ENCODE data around the gene STK24.
A peak's percentile ranks its signal among the peaks of the same experiment; 100 is the strongest.

Gene STK24

GRCh38 chr13:98528663-98529064, 48.2 kb downstream of the STK24 start:
- DNase-seq, result no peak

- no peak for DNase-seq
Observed at GRCh38 chr13:98527526-98527925, 49.4 kb downstream of the STK24 start.

DNA sequence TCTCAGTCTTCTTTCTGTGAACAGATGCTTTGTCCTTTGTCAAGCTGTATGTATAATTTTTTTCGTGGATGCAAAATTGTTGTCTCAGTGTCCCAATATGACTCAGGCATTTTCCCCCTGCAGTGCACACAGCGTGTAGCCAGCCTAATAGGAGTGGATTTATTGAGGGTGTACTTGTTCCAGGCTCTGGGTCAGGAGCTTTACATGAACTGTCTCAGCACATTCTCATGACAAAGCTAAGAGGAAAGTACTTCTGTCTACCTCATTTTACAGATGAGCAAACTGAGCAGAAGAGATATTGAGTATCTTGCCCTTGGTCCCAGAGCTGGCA, 50.8 kb downstream of the STK24 start:
- DNase-seq, result no peak

- no peak for DNase-seq
Observed at GRCh38 chr13:98525456-98526181, 51.3 kb downstream of the STK24 start.

GRCh38 chr13:98524793-98525192, 52.1 kb downstream of the STK24 start:
- no peak for DNase-seq

DNA sequence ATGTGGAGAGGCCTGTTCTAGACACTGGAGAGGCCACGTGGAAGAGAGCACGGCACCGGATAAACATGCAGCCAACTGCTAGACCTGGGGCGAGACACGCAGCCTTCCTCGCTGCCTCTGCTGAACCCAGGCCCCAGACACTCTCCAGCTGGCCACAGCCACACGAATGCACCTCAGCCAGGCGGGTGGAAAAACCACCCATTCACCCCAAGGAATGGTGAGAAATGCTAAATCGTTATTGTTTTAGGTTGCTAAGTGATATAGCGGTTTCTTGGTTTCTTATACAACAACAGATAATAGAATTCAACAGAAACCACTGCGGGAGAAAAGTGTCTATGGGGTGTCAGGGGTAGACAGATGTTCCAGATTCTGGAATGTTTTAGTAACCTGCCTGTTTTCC, 52.5 kb downstream of the STK24 start:
- peak; percentile 59 for DNase-seq

DNA sequence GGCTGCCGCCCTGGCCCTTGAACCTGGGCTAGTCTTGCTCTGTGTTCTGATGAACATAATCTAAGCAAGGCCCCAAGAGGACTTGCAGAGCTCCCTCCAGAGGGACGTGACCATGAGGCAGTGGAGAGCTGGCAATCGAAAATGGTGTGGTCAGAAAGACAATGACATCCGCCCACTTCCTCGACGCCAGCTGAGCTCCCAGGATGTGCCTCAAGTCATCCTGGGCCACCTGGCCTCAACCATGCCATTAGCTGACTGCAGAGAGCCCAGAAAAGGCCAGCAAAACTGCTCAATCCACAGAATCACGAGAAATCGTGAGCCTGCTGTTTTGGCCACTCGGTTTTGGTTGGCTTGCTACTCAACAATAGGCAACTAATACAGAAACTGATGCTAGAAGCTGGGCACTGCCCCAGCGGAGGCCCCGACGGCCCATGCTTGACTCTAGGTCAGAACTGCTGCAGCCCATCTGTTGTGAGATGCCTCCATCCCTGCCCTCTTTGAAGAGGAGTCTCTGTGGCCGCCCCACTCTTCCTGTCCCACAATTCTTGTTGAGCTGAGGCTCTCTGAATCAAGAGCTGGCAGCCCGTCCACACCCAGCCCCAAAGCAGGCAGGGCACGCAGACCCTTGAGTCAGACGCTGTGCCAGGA, 53.3 kb downstream of the STK24 start:
- DNase-seq, result no peak

GRCh38 chr13:98522371-98522770, 54.5 kb downstream of the STK24 start:
- no peak for DNase-seq

DNA sequence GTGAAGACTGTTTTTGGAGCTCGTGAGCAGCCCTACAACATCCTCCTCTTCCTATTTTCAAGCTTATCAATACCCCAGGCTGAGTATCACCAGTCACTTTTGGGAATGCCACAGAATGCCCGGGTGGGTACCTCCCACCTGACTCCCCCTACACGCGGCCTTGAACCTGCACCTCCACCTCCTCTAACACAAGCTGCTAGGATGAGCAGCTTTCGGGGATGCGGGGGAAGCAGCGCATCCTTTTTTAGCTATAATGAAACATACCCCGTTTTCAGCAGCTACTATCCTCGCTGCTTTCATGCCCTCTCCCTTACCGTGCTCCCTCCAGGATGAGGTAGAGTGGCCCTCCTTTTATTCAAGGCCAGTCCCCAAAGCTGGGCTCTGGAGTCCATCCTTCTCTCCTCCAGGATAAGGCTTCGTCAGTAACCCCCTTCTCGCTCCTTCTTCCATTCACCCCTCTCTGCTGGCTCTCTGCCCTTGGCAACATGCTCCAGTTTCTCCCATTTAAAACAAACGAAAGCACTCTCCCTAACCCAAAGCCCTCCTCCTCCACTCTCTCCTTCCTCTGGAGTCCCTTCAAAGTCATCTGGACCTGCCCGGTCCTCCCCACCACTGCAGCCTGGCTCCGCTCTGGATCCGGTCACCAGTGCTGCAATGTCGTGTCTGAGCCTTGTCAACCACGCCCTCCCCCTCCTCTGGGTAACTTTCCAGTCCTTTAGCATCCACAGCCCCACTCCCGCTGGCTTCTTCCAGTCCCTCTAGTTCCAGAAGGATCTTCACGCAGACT, 55.3 kb downstream of the STK24 start:
- DNase-seq, result no peak

DNA sequence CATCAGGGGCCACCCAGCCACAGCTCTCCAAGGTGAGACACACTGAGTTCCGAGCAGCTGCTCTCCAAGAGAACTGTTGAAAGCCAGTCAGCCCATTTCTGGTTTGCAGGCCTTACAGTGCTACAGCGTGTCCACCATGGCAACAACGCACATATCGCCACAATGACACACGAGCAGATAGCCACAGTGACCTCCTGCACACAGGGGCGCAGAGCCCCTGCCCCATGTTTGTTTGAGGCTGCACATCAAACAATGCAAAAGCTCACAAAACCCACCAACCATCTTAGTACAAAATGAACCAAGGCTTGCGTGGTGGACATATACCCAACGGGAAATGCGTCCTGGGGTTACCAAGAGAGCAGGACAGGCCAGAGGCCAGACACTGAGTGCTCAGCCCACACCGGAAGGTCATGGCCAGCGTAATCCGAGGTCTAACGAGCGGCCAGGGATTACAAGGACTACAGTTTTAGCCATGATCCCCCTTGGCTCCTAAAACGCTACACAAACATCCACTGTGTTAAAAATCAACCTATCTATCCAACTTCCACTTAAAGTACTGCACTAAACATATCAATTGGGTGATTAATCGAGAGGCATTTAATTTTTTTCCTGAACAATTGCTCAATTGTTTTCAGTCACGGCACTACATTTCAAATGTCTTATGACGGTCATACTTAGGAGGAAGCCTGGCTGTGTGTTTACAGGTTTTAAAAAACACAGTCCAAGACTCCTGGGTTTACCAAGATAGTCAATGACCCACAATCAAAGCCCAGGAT, 56.0 kb downstream of the STK24 start:
- DNase-seq, result no peak

DNA sequence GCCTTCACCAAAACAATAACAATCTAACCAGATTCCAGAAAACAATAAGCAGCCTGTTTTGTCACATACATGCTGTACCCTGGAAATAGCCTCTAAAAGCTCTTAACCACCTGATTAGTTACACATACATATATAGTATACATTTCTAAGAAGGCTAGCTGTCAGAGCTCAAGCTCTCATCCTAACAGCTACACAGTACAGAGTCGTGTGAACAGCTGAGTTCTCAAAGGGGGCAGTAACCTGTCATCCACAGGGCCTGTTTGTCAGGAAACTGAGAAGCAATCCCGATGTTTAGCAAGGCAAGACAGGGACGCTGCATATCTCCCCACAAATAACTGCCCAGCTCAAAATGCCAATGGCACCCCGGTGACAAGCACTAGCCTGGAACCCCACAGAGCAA, 56.9 kb downstream of the STK24 start:
- DNase-seq, result no peak

GRCh38 chr13:98517576-98518310, 59.2 kb downstream of the STK24 start:
- DNase-seq, result peak; percentile 67

- no peak for DNase-seq
Observed at GRCh38 chr13:98515818-98516465, 61.0 kb downstream of the STK24 start.

DNA sequence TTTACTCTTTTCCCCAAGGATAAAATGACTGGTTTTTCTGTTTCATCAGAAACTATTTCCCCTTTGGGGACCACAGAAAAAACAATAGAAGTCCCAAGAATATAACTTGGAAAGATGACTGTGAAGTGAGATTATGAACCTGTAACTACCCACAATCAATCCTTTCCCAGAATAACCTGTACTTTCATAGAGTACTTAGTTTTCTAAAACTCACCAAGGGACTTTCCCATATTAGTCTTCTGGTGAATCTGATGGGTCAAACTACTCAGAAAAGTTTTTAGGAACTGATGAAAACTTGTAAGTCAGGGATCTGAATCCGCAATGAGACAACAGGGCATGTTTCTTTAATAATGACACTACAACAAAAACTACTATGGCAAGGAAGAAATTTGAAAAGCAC, 62.6 kb downstream of the STK24 start:
- DNase-seq, result no peak

- no peak for DNase-seq
Observed at GRCh38 chr13:98513837-98514236, 63.1 kb downstream of the STK24 start.

- DNase-seq, result no peak
Observed at GRCh38 chr13:98512774-98513665, 63.9 kb downstream of the STK24 start.

GRCh38 chr13:98511435-98511834, 65.5 kb downstream of the STK24 start:
- peak; percentile 70 for DNase-seq

DNA sequence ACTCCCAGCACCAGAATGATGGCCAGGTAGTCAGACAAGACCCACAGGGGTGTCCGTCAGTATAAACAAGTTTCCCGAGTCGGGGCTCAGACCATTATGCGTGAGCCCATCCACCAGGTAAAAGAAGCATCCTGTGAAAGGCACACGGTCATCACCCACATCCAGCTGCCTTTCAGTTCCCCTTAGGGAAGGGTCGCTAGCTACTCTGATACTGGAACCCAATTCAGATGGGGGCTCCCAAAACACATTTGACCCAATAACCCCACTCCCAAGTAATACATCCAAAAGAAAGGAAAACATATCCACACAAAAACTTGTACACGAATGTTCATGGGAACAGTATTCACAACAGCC, 66.8 kb downstream of the STK24 start:
- DNase-seq, result no peak

GRCh38 chr13:98509271-98510155, 67.4 kb downstream of the STK24 start:
- peak; percentile 86 for DNase-seq

DNA sequence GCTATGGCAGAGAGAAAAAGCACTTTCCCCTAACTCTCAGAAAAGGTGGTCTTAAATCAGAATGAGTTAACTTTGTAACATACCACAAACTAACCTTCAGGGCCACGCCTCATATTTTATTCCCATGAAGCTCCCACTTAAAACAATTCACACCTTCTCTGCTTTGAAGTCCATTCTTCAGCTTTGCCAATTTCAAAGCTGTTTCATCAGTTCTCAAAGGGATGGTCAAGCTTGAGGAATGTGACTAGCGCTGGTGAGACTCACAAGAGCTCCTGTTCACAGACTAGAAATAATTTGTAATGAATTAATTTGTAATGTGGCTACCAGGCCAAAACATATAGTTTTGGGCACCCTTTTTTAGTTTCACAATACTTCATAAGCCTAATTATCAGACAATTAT, 68.2 kb downstream of the STK24 start:
- no peak for DNase-seq
